ENCODE data around the gene PPIB. TPM values are rescaled to one million over a fixed set of nuclear protein-coding genes. Genes with fewer than 3 reads are reported as not detected.
A peak's percentile ranks its signal among the peaks of the same experiment; 100 is the strongest.

PPIB gene
- total RNA-seq, 1 donor from 2014 or later, result 698 TPM

GRCh38 chr15:64144565-64145281, 18.1 kb downstream of the PPIB start:
- H3K4me3 Mint-ChIP-seq (ENCODE audit: unreplicated experiment), result no peak overlapping the region
- peaks cover 6% of the 10 kb centered on the region for H3K4me1 Mint-ChIP-seq (ENCODE audit: unreplicated experiment)
- no peaks in the 10 kb centered on the region for H3K27me3 Mint-ChIP-seq (ENCODE audit: unreplicated experiment)
- peak overlapping the region; percentile 23 for H3K27ac Mint-ChIP-seq (ENCODE audit: unreplicated experiment)
- H3K36me3 Mint-ChIP-seq (ENCODE audit: unreplicated experiment), result peaks cover 35% of the 10 kb centered on the region
- TF ChIP-seq CTCF (IDR thresholded peaks at IDR 0.05), result no peak
- no peak for DNase-seq (ENCODE audit: extremely low spot score, unreplicated experiment)
- no peaks in the 10 kb centered on the region for H3K9me3 Mint-ChIP-seq (ENCODE audit: unreplicated experiment)

DNA sequence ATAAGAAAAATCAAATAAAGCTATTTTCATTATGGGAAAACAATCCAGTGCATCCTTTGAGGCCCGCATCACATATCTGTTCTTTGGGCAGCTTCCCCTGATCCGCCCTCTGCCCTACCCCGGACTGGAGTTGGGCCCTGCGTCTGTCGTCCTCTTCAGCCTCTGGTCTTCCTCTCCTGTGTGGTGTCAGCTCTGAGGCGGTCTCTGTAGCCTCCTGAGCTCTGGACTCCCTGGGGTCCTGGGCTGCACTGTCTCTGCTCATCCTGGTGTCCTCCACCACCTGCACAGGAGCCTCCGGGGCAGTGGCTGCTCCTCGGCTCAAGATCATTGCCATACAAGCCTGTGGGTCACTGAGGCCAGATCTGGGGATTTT, 18.6 kb downstream of the PPIB start:
- TF ChIP-seq CTCF (IDR thresholded peaks at IDR 0.05), result no peak
- H3K36me3 Mint-ChIP-seq (ENCODE audit: unreplicated experiment), result peaks cover 35% of the 10 kb centered on the region
- no peak overlapping the region for H3K4me3 Mint-ChIP-seq (ENCODE audit: unreplicated experiment)
- no peaks in the 10 kb centered on the region for H3K9me3 Mint-ChIP-seq (ENCODE audit: unreplicated experiment)
- no peaks in the 10 kb centered on the region for H3K27me3 Mint-ChIP-seq (ENCODE audit: unreplicated experiment)
- DNase-seq (ENCODE audit: extremely low spot score, unreplicated experiment), result no peak
- peak overlapping the region; percentile 23 for H3K27ac Mint-ChIP-seq (ENCODE audit: unreplicated experiment)
- H3K4me1 Mint-ChIP-seq (ENCODE audit: unreplicated experiment), result peaks cover 6% of the 10 kb centered on the region

DNA sequence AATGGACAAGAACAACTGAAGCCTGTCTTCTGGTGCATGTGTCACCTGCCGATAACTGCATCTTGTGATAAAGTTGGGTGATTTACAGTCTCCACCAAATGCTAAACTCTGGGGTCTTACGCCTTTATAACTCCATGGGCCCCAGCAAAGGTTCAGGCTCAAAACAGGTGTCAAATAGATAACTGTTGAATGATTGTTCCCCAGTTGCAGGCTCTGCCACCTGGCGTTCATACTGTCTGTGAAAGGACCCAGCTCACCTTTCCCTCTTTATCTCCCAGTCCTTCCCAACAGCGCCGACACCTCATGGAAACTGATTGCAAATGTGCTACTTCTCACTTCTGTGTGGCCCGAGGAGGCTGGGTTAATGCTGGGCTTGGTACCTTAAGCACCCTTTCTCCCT, 19.5 kb downstream of the PPIB start:
- no peak for TF ChIP-seq CTCF (IDR thresholded peaks at IDR 0.05)
- H3K27me3 Mint-ChIP-seq (ENCODE audit: unreplicated experiment), result no peaks in the 10 kb centered on the region
- H3K4me3 Mint-ChIP-seq (ENCODE audit: unreplicated experiment), result no peak overlapping the region
- peaks cover 38% of the 10 kb centered on the region for H3K36me3 Mint-ChIP-seq (ENCODE audit: unreplicated experiment)
- no peak overlapping the region for H3K27ac Mint-ChIP-seq (ENCODE audit: unreplicated experiment)
- no peaks in the 10 kb centered on the region for H3K9me3 Mint-ChIP-seq (ENCODE audit: unreplicated experiment)
- DNase-seq (ENCODE audit: extremely low spot score, unreplicated experiment), result no peak
- peaks cover 6% of the 10 kb centered on the region for H3K4me1 Mint-ChIP-seq (ENCODE audit: unreplicated experiment)

GRCh38 chr15:64141798-64142512, 20.9 kb downstream of the PPIB start:
- Mint-ChIP-seq H3K9me3 (ENCODE audit: unreplicated experiment) (no peaks in the 10 kb centered on the region), H3K4me1 (ENCODE audit: unreplicated experiment) (peaks cover 6% of the 10 kb centered on the region), H3K4me3 (ENCODE audit: unreplicated experiment) (no peak overlapping the region), H3K27me3 (ENCODE audit: unreplicated experiment) (no peaks in the 10 kb centered on the region), H3K27ac (ENCODE audit: unreplicated experiment) (no peak overlapping the region), H3K36me3 (ENCODE audit: unreplicated experiment) (peaks cover 41% of the 10 kb centered on the region)
- no peak for TF ChIP-seq CTCF (IDR thresholded peaks at IDR 0.05)
- DNase-seq (ENCODE audit: extremely low spot score, unreplicated experiment), result no peak

GRCh38 chr15:64138331-64138941, 24.4 kb downstream of the PPIB start:
- Mint-ChIP-seq H3K9me3 (ENCODE audit: unreplicated experiment) (no peaks in the 10 kb centered on the region), H3K27ac (ENCODE audit: unreplicated experiment) (no peak overlapping the region), H3K4me3 (ENCODE audit: unreplicated experiment) (no peak overlapping the region), H3K36me3 (ENCODE audit: unreplicated experiment) (peaks cover 41% of the 10 kb centered on the region), H3K27me3 (ENCODE audit: unreplicated experiment) (no peaks in the 10 kb centered on the region), H3K4me1 (ENCODE audit: unreplicated experiment) (no peaks in the 10 kb centered on the region)
- peak; percentile 53 for DNase-seq (ENCODE audit: extremely low spot score, unreplicated experiment)
- TF ChIP-seq CTCF (IDR thresholded peaks at IDR 0.05), result no peak
